Measurements from ENCODE around the gene LRP5.
"Not testable (repeated sequence)": the region's sequence is repeated elsewhere in the genome, so short reads cannot be mapped to it uniquely, and the experiment has no call there.

The LRP5 gene

GRCh38 chr11:68471360-68472340 lies 159.3 kb downstream of the LRP5 start:
- FAIRE-seq = no peak

DNA sequence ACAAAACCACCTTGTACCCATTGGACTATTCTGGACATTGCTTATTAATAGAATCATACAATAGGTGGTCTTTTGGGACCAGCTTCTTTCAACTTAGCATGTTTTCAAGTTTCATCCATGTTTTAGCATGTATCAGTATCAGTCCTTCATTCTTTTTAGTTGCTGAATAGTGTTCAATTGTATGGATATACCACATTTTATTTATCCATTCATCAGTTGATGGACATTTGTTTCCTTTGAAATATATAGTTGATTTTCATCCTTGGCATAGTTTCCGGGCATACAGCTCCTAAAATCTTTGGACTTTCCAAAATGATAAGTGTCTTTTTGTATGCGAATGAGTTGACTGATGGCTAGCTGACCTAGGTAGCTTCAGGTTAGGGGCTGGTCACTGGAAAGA lies 160.4 kb downstream of the LRP5 start:
- FAIRE-seq = no peak

- FAIRE-seq = no peak
Observed at GRCh38 chr11:68473693-68474092, 161.3 kb downstream of the LRP5 start.

DNA sequence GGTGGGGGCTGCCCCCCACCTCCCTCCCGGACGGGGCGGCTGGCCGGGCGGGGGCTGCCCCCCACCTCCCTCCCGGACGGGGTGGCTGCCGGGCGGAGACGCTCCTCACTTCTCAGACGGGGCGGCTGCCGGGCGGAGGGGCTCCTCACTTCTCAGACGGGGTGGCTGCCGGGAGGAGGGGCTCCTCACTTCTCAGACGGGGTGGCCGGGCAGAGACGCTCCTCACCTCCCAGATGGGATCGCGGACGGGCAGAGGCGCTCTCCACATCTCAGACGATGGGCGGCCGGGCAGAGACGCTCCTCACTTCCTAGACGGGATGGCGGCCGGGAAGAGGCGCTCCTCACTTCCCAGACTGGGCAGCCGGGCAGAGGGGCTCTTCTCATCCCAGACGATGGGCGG lies 163.2 kb downstream of the LRP5 start:
- not testable (repeated sequence) for FAIRE-seq

DNA sequence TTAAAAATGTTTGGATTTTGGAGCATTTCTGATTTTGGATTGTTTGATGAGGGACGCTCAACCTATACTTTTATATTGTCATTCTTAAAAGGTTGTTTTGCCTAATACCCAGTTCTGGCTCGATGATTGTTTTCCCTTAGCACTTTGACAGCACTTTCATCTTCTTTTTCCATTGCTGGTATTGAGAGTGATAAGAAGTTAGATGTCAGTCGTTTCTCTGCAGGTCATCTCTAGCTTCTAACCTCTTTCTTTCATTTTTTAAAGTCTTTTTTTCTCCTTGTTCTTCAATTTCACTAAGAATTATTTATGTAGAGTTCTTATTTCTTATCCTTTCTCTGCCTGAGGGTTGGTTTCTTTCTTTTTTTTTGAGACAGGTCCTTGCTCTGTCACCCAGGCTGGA lies 167.0 kb downstream of the LRP5 start:
- FAIRE-seq = no peak

GRCh38 chr11:68480193-68480592 lies 167.8 kb downstream of the LRP5 start:
- no peak for FAIRE-seq

DNA sequence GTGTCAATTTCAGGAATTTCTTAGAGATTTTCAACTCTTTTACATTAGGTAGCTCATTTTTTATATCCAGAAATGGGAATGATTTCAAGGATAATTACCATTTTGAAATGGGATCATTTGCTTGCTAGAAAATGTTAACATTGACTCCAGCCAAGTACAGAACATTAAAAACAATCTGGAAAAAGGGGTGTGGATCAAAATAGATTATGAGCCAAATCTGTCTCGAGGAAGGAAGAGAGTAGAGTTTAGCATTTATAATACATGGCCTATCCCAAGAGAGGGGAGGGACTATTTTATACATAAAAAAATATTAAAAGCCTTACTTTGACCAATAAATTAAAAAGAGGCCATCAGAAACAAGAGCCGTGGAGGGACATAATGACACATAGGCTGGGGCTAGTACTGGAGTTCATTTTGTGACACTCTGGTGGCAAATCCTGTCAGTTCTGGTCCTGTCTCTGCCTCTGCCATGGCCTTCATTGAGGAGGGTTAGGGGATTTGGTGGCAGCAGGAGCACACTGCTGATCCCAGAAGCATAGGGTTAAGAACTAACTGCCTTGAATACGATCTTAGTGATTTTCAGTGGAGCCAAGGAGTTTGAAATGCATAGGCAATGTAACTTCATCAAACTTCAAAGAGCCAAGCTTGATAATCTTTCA lies 168.6 kb downstream of the LRP5 start:
- FAIRE-seq = no peak

GRCh38 chr11:68481579-68482240 lies 169.3 kb downstream of the LRP5 start:
- FAIRE-seq = no peak

- no peak for FAIRE-seq
Observed at GRCh38 chr11:68488623-68489022, 176.2 kb downstream of the LRP5 start.

- no peak for FAIRE-seq
Observed at GRCh38 chr11:68495220-68495729, 182.9 kb downstream of the LRP5 start.

GRCh38 chr11:68495872-68496271 lies 183.5 kb downstream of the LRP5 start:
- FAIRE-seq = no peak

GRCh38 chr11:68497761-68498160 lies 185.4 kb downstream of the LRP5 start:
- FAIRE-seq = no peak

- no peak for FAIRE-seq
Observed at GRCh38 chr11:68498321-68498720, 185.9 kb downstream of the LRP5 start.
